OCI-LY7 (cell line): ENCODE data around the gene USP37.

ENCODE experiments used
- EZH2phosphoT487 ChIP-seq: fragments of 200-600 bp; sonication (generic); IDR thresholded peaks from 2 replicates; pipeline ENCODE4 v1.6.1; 2018; ENCODE audit warnings: low read depth, borderline replicate concordance, mild to moderate bottlenecking, mixed run types, antibody characterized with exemption, low read length, moderate library complexity, mixed read lengths
- TF ChIP-seq, protein P1 (sequence below): fragments of 200-600 bp; sonication (generic); conservative IDR thresholded peaks from 2 replicates; pipeline ENCODE4 v1.5.1; 2014; ENCODE audit warnings: mild to moderate bottlenecking, antibody characterized with exemption, low read length, moderate library complexity, mixed read lengths

DNA sequence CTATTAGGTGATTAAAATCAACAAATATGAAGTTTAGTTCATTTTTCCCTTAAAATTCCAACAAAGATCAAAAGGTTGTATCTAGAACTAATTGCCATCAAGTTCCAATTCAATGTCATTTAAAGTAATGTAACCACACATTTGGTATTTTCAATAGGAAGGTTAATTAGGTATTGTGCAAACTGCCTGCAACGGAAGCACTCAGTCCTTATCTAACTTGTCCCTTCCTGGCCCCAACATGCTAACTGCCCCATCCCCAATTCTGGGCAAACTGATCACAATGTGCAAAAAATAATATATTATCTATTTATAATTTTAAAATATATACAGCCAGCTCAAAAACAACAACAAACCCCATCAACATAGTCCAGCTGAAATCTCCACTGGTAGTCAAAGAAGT is 116.1 kb downstream of the USP37 start:
- TF ChIP-seq, protein P1, sequence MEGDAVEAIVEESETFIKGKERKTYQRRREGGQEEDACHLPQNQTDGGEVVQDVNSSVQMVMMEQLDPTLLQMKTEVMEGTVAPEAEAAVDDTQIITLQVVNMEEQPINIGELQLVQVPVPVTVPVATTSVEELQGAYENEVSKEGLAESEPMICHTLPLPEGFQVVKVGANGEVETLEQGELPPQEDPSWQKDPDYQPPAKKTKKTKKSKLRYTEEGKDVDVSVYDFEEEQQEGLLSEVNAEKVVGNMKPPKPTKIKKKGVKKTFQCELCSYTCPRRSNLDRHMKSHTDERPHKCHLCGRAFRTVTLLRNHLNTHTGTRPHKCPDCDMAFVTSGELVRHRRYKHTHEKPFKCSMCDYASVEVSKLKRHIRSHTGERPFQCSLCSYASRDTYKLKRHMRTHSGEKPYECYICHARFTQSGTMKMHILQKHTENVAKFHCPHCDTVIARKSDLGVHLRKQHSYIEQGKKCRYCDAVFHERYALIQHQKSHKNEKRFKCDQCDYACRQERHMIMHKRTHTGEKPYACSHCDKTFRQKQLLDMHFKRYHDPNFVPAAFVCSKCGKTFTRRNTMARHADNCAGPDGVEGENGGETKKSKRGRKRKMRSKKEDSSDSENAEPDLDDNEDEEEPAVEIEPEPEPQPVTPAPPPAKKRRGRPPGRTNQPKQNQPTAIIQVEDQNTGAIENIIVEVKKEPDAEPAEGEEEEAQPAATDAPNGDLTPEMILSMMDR = no peak
- TF ChIP-seq EZH2phosphoT487 = no peak
